Measurements from ENCODE around the gene PYGL.
"Not testable (repeated sequence)": the region's sequence is repeated elsewhere in the genome, so short reads cannot be mapped to it uniquely, and the experiment has no call there.

The PYGL gene

GRCh38 chr14:50926851-50927386 lies 17.4 kb downstream of the PYGL start:
- no peak for DNase-seq (ENCODE audit: low read depth)

- DNase-seq (ENCODE audit: low read depth): no peak
Observed at GRCh38 chr14:50924843-50925242, 19.4 kb downstream of the PYGL start.

- DNase-seq (ENCODE audit: low read depth): no peak
Observed at GRCh38 chr14:50924236-50924635, 20.0 kb downstream of the PYGL start.

- no peak for DNase-seq (ENCODE audit: low read depth)
Observed at GRCh38 chr14:50922803-50923202, 21.5 kb downstream of the PYGL start.

- peak; percentile 48 for DNase-seq (ENCODE audit: low read depth)
Observed at GRCh38 chr14:50920482-50921230, 23.6 kb downstream of the PYGL start.

- DNase-seq (ENCODE audit: low read depth): not testable (repeated sequence)
Observed at GRCh38 chr14:50919524-50919923, 24.8 kb downstream of the PYGL start.

GRCh38 chr14:50917449-50917848 lies 26.8 kb downstream of the PYGL start:
- DNase-seq (ENCODE audit: low read depth): no peak

GRCh38 chr14:50910495-50911420 lies 33.5 kb downstream of the PYGL start:
- DNase-seq (ENCODE audit: low read depth): no peak

GRCh38 chr14:50906326-50907065 lies 37.8 kb downstream of the PYGL start:
- DNase-seq (ENCODE audit: low read depth): no peak

GRCh38 chr14:50904719-50905118 lies 39.6 kb downstream of the PYGL start:
- DNase-seq (ENCODE audit: low read depth): no peak

- no peak for DNase-seq (ENCODE audit: low read depth)
Observed at GRCh38 chr14:50901361-50901760, 42.9 kb downstream of the PYGL start.

GRCh38 chr14:50897658-50898175 lies 46.6 kb downstream of the PYGL start:
- no peak for DNase-seq (ENCODE audit: low read depth)

GRCh38 chr14:50897005-50897404 lies 47.3 kb downstream of the PYGL start:
- not testable (repeated sequence) for DNase-seq (ENCODE audit: low read depth)

GRCh38 chr14:50896421-50896820 lies 47.9 kb downstream of the PYGL start:
- DNase-seq (ENCODE audit: low read depth): not testable (repeated sequence)

- DNase-seq (ENCODE audit: low read depth): no peak
Observed at GRCh38 chr14:50892255-50892654, 52.0 kb downstream of the PYGL start.

- no peak for DNase-seq (ENCODE audit: low read depth)
Observed at GRCh38 chr14:50887476-50887875, 56.8 kb downstream of the PYGL start.

- no peak for DNase-seq (ENCODE audit: low read depth)
Observed at GRCh38 chr14:50883827-50884197, 60.5 kb downstream of the PYGL start.

GRCh38 chr14:50882932-50883826 lies 61.1 kb downstream of the PYGL start:
- DNase-seq (ENCODE audit: low read depth): no peak

GRCh38 chr14:50875359-50876070 lies 68.8 kb downstream of the PYGL start:
- DNase-seq (ENCODE audit: low read depth): no peak

- no peak for DNase-seq (ENCODE audit: low read depth)
Observed at GRCh38 chr14:50874757-50875156, 69.5 kb downstream of the PYGL start.

Data from fibroblast of the conjunctiva (primary cell).